ENCODE results near the gene MACROD2.
A peak's percentile ranks its signal among the peaks of the same experiment; 100 is the strongest.

- TF ChIP-seq, protein P1, sequence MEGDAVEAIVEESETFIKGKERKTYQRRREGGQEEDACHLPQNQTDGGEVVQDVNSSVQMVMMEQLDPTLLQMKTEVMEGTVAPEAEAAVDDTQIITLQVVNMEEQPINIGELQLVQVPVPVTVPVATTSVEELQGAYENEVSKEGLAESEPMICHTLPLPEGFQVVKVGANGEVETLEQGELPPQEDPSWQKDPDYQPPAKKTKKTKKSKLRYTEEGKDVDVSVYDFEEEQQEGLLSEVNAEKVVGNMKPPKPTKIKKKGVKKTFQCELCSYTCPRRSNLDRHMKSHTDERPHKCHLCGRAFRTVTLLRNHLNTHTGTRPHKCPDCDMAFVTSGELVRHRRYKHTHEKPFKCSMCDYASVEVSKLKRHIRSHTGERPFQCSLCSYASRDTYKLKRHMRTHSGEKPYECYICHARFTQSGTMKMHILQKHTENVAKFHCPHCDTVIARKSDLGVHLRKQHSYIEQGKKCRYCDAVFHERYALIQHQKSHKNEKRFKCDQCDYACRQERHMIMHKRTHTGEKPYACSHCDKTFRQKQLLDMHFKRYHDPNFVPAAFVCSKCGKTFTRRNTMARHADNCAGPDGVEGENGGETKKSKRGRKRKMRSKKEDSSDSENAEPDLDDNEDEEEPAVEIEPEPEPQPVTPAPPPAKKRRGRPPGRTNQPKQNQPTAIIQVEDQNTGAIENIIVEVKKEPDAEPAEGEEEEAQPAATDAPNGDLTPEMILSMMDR (conservative IDR thresholded peaks at IDR 0.05; ENCODE audit: low read depth, low read length), result peak; percentile 38; the same call in 1 of the 2 replicates
- no peak for TF ChIP-seq EZH2 (IDR thresholded peaks at IDR 0.05; ENCODE audit: borderline replicate concordance, low read depth, low read length, poor library complexity, severe bottlenecking)
These were observed 1648.4 kb downstream of the MACROD2 start for GRCh38 chr20:15643713-15644112.
